Measurements from ENCODE around the gene SH3RF1.

DNA sequence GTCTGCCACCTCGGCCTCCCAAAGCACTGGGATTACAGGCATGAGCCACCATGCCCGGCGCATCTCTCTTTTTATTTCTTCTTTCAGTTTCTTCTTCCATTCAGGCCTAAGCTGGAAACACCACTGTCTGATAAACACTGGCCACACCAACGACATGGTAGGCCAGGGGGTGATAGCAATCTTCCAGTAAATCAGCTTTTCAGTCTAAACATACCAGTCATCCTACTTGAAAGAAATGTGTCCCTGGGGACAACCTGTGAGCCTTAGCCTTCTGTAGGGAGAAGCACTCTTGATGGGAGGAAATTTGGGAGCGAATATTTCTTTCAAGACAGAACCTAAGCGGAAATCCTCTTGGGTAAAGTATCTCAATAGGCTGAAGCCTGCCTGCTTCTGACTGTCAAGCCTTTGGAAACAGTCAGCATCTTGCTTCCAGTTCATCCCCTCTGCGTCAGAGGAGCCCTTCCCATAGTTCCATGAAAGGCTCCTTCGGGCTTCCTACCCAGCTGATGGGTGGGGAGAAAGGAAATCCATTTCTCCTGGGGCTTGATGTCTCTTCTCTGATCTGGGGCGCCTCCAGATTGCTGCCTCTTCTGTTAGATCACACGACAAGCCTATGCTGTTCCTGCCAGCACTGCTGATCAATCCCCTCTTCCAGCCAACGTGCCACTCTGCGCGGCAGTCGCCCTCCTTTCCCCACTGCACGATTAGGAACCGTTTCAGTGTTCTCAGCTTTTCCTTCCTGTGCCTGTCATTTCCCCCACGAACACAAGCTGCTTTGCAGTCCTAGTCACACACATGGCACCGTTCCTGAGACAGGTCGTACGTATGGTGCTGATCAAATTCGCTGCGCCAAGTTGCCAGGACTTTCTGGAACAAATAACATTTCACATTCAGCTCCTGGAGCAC, 211.2 kb downstream of the SH3RF1 start:
- TF ChIP-seq CTCF (IDR thresholded peaks at IDR 0.05): no peak
- TF ChIP-seq EZH2 (IDR thresholded peaks at IDR 0.05): no peak
- TF ChIP-seq EZH2phosphoT487 (IDR thresholded peaks at IDR 0.05): no peak

Measured in neural progenitor cell (in vitro differentiated cells).